ENCODE results near the gene CCNY.

CCNY gene

GRCh38 chr10:35355971-35356724, 19.8 kb downstream of the CCNY start:
- peaks cover 82% of the 10 kb centered on the region for H3K79me2 ChIP-seq (ENCODE audit: control insufficient read depth, insufficient read depth, low read length, unreplicated experiment)
- H3K36me3 ChIP-seq (ENCODE audit: insufficient read depth, low read length): no peaks in the 10 kb centered on the region
- no peak overlapping the region for H3K4me3 ChIP-seq (ENCODE audit: low read depth, low read length)
- no peak overlapping the region for H2AFZ ChIP-seq (ENCODE audit: low read length, unreplicated experiment)
- no peak overlapping the region for H3K27ac ChIP-seq (ENCODE audit: low read depth, low read length)
- H3K27me3 ChIP-seq (ENCODE audit: insufficient read depth, low read length): no peaks in the 10 kb centered on the region
- H3K4me1 ChIP-seq (ENCODE audit: control insufficient read depth, insufficient read depth, low read length, unreplicated experiment): peaks cover 21% of the 10 kb centered on the region

GRCh38 chr10:35356725-35357092, 20.4 kb downstream of the CCNY start:
- Histone ChIP-seq H2AFZ (ENCODE audit: low read length, unreplicated experiment) (no peak overlapping the region), H3K27ac (ENCODE audit: low read depth, low read length) (no peak overlapping the region), H3K79me2 (ENCODE audit: control insufficient read depth, insufficient read depth, low read length, unreplicated experiment) (peaks cover 84% of the 10 kb centered on the region), H3K27me3 (ENCODE audit: insufficient read depth, low read length) (no peaks in the 10 kb centered on the region), H3K4me1 (ENCODE audit: control insufficient read depth, insufficient read depth, low read length, unreplicated experiment) (peaks cover 21% of the 10 kb centered on the region), H3K4me3 (ENCODE audit: low read depth, low read length) (no peak overlapping the region), H3K36me3 (ENCODE audit: insufficient read depth, low read length) (no peaks in the 10 kb centered on the region)

- Histone ChIP-seq H2AFZ (ENCODE audit: low read length, unreplicated experiment) (no peak overlapping the region), H3K79me2 (ENCODE audit: control insufficient read depth, insufficient read depth, low read length, unreplicated experiment) (peaks cover 80% of the 10 kb centered on the region), H3K4me3 (ENCODE audit: low read depth, low read length) (no peak overlapping the region), H3K27ac (ENCODE audit: low read depth, low read length) (no peak overlapping the region), H3K27me3 (ENCODE audit: insufficient read depth, low read length) (no peaks in the 10 kb centered on the region), H3K36me3 (ENCODE audit: insufficient read depth, low read length) (no peaks in the 10 kb centered on the region), H3K4me1 (ENCODE audit: control insufficient read depth, insufficient read depth, low read length, unreplicated experiment) (peaks cover 12% of the 10 kb centered on the region)
These were observed 22.7 kb downstream of the CCNY start for GRCh38 chr10:35359056-35359455.

- H3K36me3 ChIP-seq (ENCODE audit: insufficient read depth, low read length): no peaks in the 10 kb centered on the region
- H3K27ac ChIP-seq (ENCODE audit: low read depth, low read length): no peak overlapping the region
- peaks cover 79% of the 10 kb centered on the region for H3K79me2 ChIP-seq (ENCODE audit: control insufficient read depth, insufficient read depth, low read length, unreplicated experiment)
- H3K4me3 ChIP-seq (ENCODE audit: low read depth, low read length): no peak overlapping the region
- no peaks in the 10 kb centered on the region for H3K27me3 ChIP-seq (ENCODE audit: insufficient read depth, low read length)
- peaks cover 9% of the 10 kb centered on the region for H3K4me1 ChIP-seq (ENCODE audit: control insufficient read depth, insufficient read depth, low read length, unreplicated experiment)
- no peak overlapping the region for H2AFZ ChIP-seq (ENCODE audit: low read length, unreplicated experiment)
These were observed 23.6 kb downstream of the CCNY start for GRCh38 chr10:35359873-35360272.

- no peak overlapping the region for H3K4me3 ChIP-seq (ENCODE audit: low read depth, low read length)
- peaks cover 84% of the 10 kb centered on the region for H3K79me2 ChIP-seq (ENCODE audit: control insufficient read depth, insufficient read depth, low read length, unreplicated experiment)
- no peak overlapping the region for H2AFZ ChIP-seq (ENCODE audit: low read length, unreplicated experiment)
- no peaks in the 10 kb centered on the region for H3K36me3 ChIP-seq (ENCODE audit: insufficient read depth, low read length)
- no peak overlapping the region for H3K27ac ChIP-seq (ENCODE audit: low read depth, low read length)
- no peaks in the 10 kb centered on the region for H3K27me3 ChIP-seq (ENCODE audit: insufficient read depth, low read length)
- no peaks in the 10 kb centered on the region for H3K4me1 ChIP-seq (ENCODE audit: control insufficient read depth, insufficient read depth, low read length, unreplicated experiment)
These were observed 26.5 kb downstream of the CCNY start for GRCh38 chr10:35362701-35363350.

GRCh38 chr10:35363587-35363986, 27.3 kb downstream of the CCNY start:
- Histone ChIP-seq H3K4me1 (ENCODE audit: control insufficient read depth, insufficient read depth, low read length, unreplicated experiment) (no peaks in the 10 kb centered on the region), H3K27me3 (ENCODE audit: insufficient read depth, low read length) (no peaks in the 10 kb centered on the region), H3K79me2 (ENCODE audit: control insufficient read depth, insufficient read depth, low read length, unreplicated experiment) (peaks cover 84% of the 10 kb centered on the region), H3K27ac (ENCODE audit: low read depth, low read length) (no peak overlapping the region), H2AFZ (ENCODE audit: low read length, unreplicated experiment) (no peak overlapping the region), H3K36me3 (ENCODE audit: insufficient read depth, low read length) (no peaks in the 10 kb centered on the region), H3K4me3 (ENCODE audit: low read depth, low read length) (no peak overlapping the region)

- Histone ChIP-seq H3K27me3 (ENCODE audit: insufficient read depth, low read length) (no peaks in the 10 kb centered on the region), H3K27ac (ENCODE audit: low read depth, low read length) (no peak overlapping the region), H2AFZ (ENCODE audit: low read length, unreplicated experiment) (no peak overlapping the region), H3K4me3 (ENCODE audit: low read depth, low read length) (no peak overlapping the region), H3K36me3 (ENCODE audit: insufficient read depth, low read length) (no peaks in the 10 kb centered on the region), H3K4me1 (ENCODE audit: control insufficient read depth, insufficient read depth, low read length, unreplicated experiment) (no peaks in the 10 kb centered on the region), H3K79me2 (ENCODE audit: control insufficient read depth, insufficient read depth, low read length, unreplicated experiment) (peaks cover 81% of the 10 kb centered on the region)
These were observed 28.5 kb downstream of the CCNY start for GRCh38 chr10:35364808-35365207.

GRCh38 chr10:35365994-35366393, 29.7 kb downstream of the CCNY start:
- Histone ChIP-seq H3K27me3 (ENCODE audit: insufficient read depth, low read length) (no peaks in the 10 kb centered on the region), H3K4me1 (ENCODE audit: control insufficient read depth, insufficient read depth, low read length, unreplicated experiment) (no peaks in the 10 kb centered on the region), H3K4me3 (ENCODE audit: low read depth, low read length) (no peak overlapping the region), H3K79me2 (ENCODE audit: control insufficient read depth, insufficient read depth, low read length, unreplicated experiment) (peaks cover 86% of the 10 kb centered on the region), H3K27ac (ENCODE audit: low read depth, low read length) (no peak overlapping the region), H3K36me3 (ENCODE audit: insufficient read depth, low read length) (no peaks in the 10 kb centered on the region), H2AFZ (ENCODE audit: low read length, unreplicated experiment) (no peak overlapping the region)

- H2AFZ ChIP-seq (ENCODE audit: low read length, unreplicated experiment): no peak overlapping the region
- H3K4me3 ChIP-seq (ENCODE audit: low read depth, low read length): no peak overlapping the region
- no peak overlapping the region for H3K27ac ChIP-seq (ENCODE audit: low read depth, low read length)
- H3K36me3 ChIP-seq (ENCODE audit: insufficient read depth, low read length): no peaks in the 10 kb centered on the region
- H3K79me2 ChIP-seq (ENCODE audit: control insufficient read depth, insufficient read depth, low read length, unreplicated experiment): peaks cover 87% of the 10 kb centered on the region
- peaks cover 5% of the 10 kb centered on the region for H3K4me1 ChIP-seq (ENCODE audit: control insufficient read depth, insufficient read depth, low read length, unreplicated experiment)
- no peaks in the 10 kb centered on the region for H3K27me3 ChIP-seq (ENCODE audit: insufficient read depth, low read length)
These were observed 31.0 kb downstream of the CCNY start for GRCh38 chr10:35367107-35367859.

- Histone ChIP-seq H3K27me3 (ENCODE audit: insufficient read depth, low read length) (no peaks in the 10 kb centered on the region), H3K79me2 (ENCODE audit: control insufficient read depth, insufficient read depth, low read length, unreplicated experiment) (peaks cover 87% of the 10 kb centered on the region), H3K36me3 (ENCODE audit: insufficient read depth, low read length) (no peaks in the 10 kb centered on the region), H3K4me1 (ENCODE audit: control insufficient read depth, insufficient read depth, low read length, unreplicated experiment) (peaks cover 7% of the 10 kb centered on the region), H3K27ac (ENCODE audit: low read depth, low read length) (no peak overlapping the region), H2AFZ (ENCODE audit: low read length, unreplicated experiment) (no peak overlapping the region), H3K4me3 (ENCODE audit: low read depth, low read length) (no peak overlapping the region)
These were observed 31.7 kb downstream of the CCNY start for GRCh38 chr10:35367982-35368381.

All from ACC112 (cell line).